Measurements from ENCODE around the gene CSNK1E.

GRCh38 chr22:38266120-38266519, 51.1 kb downstream of the CSNK1E start:
- TF ChIP-seq CTCF (IDR thresholded peaks at IDR 0.05; ENCODE audit: low read depth, low read length) (no peak), POLR2A (IDR thresholded peaks at IDR 0.05; ENCODE audit: extremely low read depth, insufficient read length) (no peak), MYC (IDR thresholded peaks at IDR 0.05; ENCODE audit: low read depth, low read length) (no peak)
